ENCODE results near the gene GPR107.

Gene GPR107

DNA sequence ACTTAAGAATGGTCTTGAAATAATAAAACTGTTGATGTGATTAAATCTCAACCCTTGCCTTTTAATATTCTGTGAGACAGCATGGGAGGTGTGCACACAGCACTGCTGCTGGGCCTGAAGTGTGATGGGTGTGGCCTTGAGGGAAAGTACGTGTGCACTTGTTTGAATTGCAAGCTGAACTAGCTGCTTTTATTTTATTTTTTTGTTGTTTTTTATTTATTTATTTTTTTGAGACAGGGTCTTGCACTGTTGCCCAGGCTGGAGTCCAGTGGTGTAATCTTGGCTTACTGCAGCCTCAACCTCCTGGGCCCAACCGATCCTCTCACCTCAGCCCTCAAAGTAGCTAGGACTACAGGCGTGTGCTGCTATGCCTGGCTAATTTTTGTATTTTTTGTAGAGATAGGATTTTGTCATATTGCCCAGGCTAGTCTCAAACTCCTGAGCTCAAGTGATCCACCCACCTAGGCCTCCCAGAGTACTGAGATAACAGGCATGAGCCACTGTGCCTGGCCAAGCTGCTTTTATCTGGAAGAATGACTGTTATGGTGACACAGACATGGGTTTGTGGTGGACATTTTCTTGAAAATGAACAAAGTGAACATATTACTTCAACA lies 58.9 kb downstream of the GPR107 start:
- no peak for DNase-seq

DNA sequence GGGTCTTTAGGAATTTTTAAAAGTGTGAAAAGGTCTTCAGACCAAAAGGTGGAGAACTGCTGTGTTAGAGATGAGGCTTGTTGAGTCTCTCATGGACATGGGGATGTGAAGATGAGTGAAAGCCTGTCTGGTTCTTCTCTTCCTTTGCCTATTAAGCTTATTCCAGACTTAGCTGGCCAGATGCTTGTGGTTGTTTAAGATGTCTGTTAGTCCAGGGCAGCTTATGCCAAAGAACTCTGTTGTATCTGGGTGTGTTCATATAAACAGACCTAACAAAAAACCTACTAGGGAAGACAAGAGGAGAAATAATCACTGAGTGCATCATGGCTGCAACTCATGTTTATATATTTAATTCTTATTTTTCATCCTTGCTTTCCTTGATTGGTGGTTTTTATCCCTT lies 61.0 kb downstream of the GPR107 start:
- no peak for DNase-seq

GRCh38 chr9:130116346-130116745 lies 62.6 kb downstream of the GPR107 start:
- no peak for DNase-seq

DNA sequence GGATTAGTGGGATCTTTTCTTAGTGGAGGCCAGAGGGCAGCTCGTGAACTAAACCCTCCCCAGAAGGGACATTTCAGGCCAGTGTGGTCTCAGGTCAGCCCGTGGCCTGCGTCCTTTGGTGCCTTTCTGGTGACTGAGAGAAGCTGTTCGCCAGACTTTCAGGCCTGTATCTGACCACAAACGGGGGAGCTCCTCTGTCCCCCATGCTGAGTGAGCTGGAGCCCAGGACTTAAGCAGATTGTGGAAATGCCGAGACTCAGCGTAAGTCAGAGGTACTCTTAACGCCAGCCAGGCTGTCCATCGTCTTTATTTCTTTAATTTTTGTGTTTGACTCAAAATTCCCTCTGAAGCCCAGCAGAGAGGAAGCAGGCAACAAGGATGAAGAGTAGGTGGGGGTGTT lies 63.7 kb downstream of the GPR107 start:
- no peak for DNase-seq

GRCh38 chr9:130117816-130118632 lies 64.3 kb downstream of the GPR107 start:
- peak; percentile 64 for DNase-seq

GRCh38 chr9:130118841-130119518 lies 65.3 kb downstream of the GPR107 start:
- peak; percentile 67 for DNase-seq

GRCh38 chr9:130119519-130120298 lies 66.0 kb downstream of the GPR107 start:
- DNase-seq, result no peak

GRCh38 chr9:130120299-130120587 lies 66.5 kb downstream of the GPR107 start:
- DNase-seq, result no peak

GRCh38 chr9:130120832-130121231 lies 67.1 kb downstream of the GPR107 start:
- DNase-seq, result no peak

DNA sequence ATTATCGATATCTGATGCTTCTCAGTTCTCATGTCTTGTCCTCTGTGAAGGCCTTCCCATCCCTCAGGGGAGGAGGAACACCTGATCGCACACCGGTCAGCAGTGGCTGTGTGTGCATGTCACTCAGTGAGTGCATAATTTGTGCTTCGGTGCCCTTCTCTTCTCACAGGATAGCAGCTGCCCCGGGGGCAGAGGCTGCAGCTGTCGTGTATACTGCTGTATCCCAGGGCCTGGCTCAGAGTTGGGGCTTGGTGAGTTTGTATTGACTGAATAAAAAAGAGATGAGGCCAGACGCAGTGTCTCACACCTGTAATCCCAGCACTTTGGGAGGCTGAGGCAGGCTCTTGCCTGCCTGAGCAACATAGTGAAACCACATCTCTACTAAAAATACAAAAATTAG lies 68.8 kb downstream of the GPR107 start:
- no peak for DNase-seq

DNA sequence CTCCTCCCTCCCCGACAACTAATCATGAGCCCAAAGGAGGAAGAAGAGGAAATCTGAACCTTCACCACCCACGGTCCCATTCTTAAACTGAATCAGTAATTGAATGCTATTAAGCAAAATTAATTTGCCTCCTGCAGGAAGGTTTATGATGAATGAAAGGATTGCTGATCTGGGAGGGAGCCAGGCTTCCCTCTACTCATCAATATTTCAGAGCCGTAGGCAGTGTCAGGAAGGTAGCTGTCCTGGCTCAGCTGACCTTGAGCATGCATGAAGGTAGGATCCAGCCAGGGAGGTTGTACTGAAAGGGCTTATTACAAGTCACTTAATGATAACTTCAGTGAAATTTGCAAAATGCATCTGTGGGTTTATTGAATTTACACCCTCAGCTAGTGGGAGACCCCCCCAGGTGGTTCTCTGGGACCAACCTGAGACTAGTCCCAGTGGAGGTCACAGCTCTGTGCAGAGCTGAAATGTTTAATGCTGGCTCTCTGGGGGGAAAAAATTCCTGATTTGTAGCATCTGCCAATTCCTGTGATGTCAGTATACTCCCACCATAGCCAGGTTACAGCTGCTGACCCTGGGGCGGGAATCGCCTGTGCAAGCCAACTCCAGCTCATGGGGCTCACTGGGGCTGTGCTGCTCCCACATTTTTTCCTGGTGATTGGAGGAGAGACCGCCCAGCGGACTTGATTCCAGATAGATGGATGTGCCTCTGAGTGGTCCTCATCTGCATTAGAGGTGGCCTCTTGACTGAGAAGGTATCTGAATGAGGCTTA lies 70.6 kb downstream of the GPR107 start:
- no peak for DNase-seq

- DNase-seq, result no peak
Measured at GRCh38 chr9:130126721-130127433, 73.2 kb downstream of the GPR107 start.

DNA sequence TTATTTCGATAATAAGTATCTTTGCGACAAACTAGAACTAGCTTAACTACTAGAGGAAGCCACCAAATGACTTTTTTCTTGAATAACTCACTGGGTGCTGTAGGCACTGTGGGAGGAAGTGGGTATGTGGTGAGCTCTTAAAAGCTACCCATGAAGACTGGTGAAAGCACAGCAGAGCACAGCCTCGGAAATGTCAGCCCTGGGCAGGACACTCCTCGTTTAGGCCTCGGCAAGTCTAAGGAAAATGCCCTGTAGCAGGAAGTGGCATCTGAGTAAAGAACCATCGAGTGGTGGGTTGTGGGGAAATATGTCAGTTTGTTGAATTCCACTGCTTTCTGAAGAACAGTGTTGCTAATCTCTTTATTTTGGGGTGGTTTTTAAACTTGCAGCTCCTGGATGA lies 74.5 kb downstream of the GPR107 start:
- no peak for DNase-seq

DNA sequence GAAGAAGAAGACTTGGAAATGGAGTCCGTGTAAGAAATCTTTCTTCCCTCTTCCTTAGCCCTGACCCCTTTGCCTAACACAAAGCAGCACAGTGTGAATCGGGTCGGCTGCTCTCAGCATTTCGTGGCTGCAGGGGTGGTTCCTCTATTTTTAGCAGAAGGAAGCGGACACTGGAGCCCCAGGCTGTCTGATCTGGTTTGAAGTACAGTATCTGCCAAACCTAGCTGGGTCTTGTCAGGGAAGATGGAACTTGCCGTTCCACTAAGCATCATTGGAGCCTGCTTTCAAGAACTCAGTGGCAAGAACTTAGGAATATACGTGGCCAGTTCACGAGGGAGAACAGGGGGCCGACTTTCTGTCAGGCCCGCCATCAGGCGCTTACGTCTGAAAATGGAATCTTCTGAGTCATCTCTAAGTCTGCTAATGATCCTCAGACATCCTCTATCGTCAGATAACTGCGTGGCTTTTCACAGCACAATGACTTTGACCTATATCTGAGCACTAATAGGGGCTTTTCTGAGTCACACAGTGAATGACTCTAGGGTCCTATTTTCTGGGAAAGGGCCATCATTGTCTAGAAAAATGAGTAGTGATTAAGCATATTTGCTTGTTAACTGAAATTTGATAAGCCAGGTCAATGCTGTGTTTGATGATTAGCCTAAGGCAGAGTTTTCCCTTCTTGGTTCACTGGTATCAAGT lies 75.2 kb downstream of the GPR107 start:
- DNase-seq, result peak; percentile 97

DNA sequence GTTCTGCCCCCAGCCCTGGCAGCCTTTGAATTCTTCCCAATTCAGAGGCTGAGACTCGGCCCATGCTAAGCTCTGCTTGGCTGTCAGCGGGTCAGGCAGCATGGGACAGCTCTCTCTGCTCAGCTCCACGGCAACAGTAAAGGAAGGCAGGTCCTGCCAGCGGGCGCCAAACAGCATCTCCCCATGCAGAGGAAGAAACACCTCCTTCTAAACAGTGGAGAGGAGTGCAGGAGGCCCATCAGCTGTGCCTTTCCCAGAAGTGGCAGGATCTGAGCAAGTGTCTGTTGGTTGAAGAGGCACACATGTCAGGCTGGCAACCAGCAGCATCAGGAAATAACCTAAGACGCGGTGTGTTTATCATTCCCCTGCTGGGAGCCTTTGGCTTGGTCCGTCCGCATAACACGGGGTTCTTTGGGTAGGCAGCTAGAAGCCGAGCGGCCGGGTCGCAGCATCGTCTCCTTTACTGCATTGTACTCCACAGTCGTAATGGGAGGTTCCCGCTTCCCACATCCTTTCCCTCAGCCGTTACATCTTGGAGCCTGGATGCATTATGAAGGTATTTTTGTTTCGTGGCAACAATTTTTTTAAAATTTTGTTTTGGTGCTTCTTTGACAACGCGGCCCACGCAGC lies 75.8 kb downstream of the GPR107 start:
- no peak for DNase-seq

GRCh38 chr9:130132746-130133145 lies 79.0 kb downstream of the GPR107 start:
- DNase-seq, result no peak

- DNase-seq, result no peak
Measured at GRCh38 chr9:130137081-130137640, 83.5 kb downstream of the GPR107 start.

DNA sequence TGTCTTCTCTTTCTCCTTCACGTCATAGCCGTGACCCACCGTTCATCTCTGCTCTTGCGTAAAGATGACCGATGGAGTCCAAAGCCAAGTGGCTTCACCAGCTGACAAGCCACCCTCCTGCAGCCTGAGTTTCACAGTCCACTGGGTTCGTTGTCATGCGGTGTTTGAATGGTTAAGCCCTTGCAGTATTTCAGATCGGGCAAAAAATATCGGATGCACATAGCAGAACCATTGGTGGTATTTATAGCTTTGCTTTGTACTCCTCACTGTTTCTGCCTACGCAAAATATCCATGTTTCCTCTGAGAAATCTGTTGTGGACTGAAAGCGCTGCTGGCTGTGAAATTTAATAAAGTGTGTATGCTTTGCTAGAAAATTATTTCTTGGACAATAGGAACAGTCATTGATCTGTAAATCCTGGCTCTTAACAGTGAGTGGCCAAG lies 84.0 kb downstream of the GPR107 start:
- no peak for DNase-seq

DNA sequence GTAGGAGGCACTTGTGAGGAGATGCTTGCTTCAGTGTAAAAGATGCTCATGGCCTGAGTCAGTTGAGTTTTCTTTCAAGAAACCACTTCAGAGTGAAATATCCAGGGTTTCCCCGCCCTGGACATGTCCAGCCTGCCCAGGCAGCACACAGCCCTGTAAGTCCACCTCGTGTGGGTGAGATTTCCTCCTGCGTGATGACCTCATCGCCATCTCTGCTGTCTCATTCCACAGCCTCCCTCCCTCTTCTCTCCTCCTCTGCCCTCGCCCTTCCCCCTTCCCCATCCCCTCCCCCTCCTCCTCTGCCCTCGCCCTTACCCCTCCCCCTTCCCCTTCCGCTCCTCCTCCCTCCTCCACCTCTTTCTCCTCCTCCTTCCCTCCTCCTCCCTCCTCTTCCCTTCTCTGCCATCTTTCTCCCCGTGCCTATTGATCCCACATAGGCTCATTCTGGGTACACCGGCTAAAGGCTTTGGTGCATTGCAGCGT lies 84.5 kb downstream of the GPR107 start:
- DNase-seq, result peak; percentile 90

- peak; percentile 96 for DNase-seq
Measured at GRCh38 chr9:130138791-130139190, 85.1 kb downstream of the GPR107 start.
